Neural cell (in vitro differentiated cells): ENCODE data around the gene FGF8. TPM values are rescaled to one million over a fixed set of nuclear protein-coding genes. Genes with fewer than 3 reads are reported as not detected.
A peak's percentile ranks its signal among the peaks of the same experiment; 100 is the strongest.

Experiments used
- H2AFZ ChIP-seq: fragments of 200-600, 300-800 bp; sonication (generic), shearing (Covaris generic); 2 replicates; pipeline ENCODE4 v1.6.0; 2014; ENCODE audit warnings: low read depth, mild to moderate bottlenecking, antibody characterized with exemption, low read length, moderate library complexity
- H3F3A ChIP-seq: fragments of 200-600 bp; shearing (Covaris generic); 2 replicates; pipeline ENCODE4 v1.6.1; 2016; ENCODE audit warnings: mild to moderate bottlenecking, moderate library complexity, mixed read lengths, antibody characterized with exemption, low read length; ENCODE audit not compliant: insufficient read depth, poor library complexity, severe bottlenecking
- H3K27ac ChIP-seq: fragments of 200-600, 300-800 bp; sonication (generic), shearing (Covaris generic); 2 replicates; pipeline ENCODE4 v1.5.1; 2014; ENCODE audit warnings: mild to moderate bottlenecking, low read length, moderate library complexity
- H3K27me3 ChIP-seq: fragments of 300-800, 200-600 bp; sonication (generic), shearing (Covaris generic); 2 replicates; pipeline ENCODE4 v1.6.0; 2014; ENCODE audit warnings: mild to moderate bottlenecking, low read depth, low read length, moderate library complexity; ENCODE audit not compliant: insufficient read depth
- H3K36me3 ChIP-seq: fragments of 300-800, 200-600 bp; sonication (generic), shearing (Covaris generic); 2 replicates; pipeline ENCODE4 v1.5.1; 2014; ENCODE audit warnings: mild to moderate bottlenecking, antibody characterized with exemption, low read length, moderate library complexity; ENCODE audit not compliant: insufficient read depth
- H3K4me2 ChIP-seq: fragments of 300-800, 200-600 bp; sonication (generic), shearing (Covaris generic); 2 replicates; pipeline ENCODE4 v1.6.0; 2014; ENCODE audit warnings: mild to moderate bottlenecking, low read length
- H3K4me3 ChIP-seq: fragments of 300-800, 200-600 bp; sonication (generic), shearing (Covaris generic); 2 replicates; pipeline ENCODE4 v1.5.1; 2014; ENCODE audit warnings: mild to moderate bottlenecking, low read length, moderate library complexity
- H3K79me2 ChIP-seq: fragments of 200-600 bp; shearing (Covaris generic); replicated peaks from 2 replicates; pipeline ENCODE4 v1.6.0; 2014; ENCODE audit warnings: mild to moderate bottlenecking, low read length, moderate library complexity; ENCODE audit not compliant: insufficient read depth
- H3K9ac ChIP-seq: fragments of 300-800, 200-600 bp; sonication (generic), shearing (Covaris generic); 2 replicates; pipeline ENCODE4 v1.6.1; 2016; ENCODE audit warnings: mild to moderate bottlenecking, low read length, mixed read lengths
- H3K9me2 ChIP-seq: fragments of 200-600 bp; shearing (Covaris generic); 2 replicates; pipeline ENCODE4 v1.6.1; 2016; ENCODE audit warnings: mild to moderate bottlenecking, low read length, mixed read lengths; ENCODE audit not compliant: insufficient read depth
- H3K9me3 ChIP-seq: fragments of 200-600, 300-800 bp; sonication (generic), shearing (Covaris generic); 2 replicates; pipeline ENCODE4 v1.6.1; 2016; ENCODE audit warnings: mild to moderate bottlenecking, mixed run types, low read length, moderate library complexity, mixed read lengths
- H4K20me1 ChIP-seq: fragments of 200-600 bp; shearing (Covaris generic); 2 replicates; pipeline ENCODE4 v1.6.1; 2016; ENCODE audit warnings: mild to moderate bottlenecking, mixed run types; ENCODE audit not compliant: insufficient read depth
- CTCF ChIP-seq: fragments of 450-650 bp; IDR thresholded peaks from 2 replicates; pipeline ENCODE4 v1.5.1; 2014; ENCODE audit warnings: antibody characterized with exemption, mild to moderate bottlenecking, moderate library complexity; ENCODE audit not compliant: poor library complexity, severe bottlenecking
- EZH2 ChIP-seq: fragments of 200-600, 300-800 bp; shearing (Covaris generic), sonication (generic); IDR thresholded peaks from 2 replicates; pipeline ENCODE4 v1.6.1; 2014; ENCODE audit warnings: antibody characterized with exemption, low read length, borderline replicate concordance, mild to moderate bottlenecking; ENCODE audit not compliant: insufficient read depth, poor library complexity, severe bottlenecking
- MXI1 ChIP-seq: fragments of 450-650 bp; conservative IDR thresholded peaks from 2 replicates; pipeline ENCODE4 v1.6.1; 2014; ENCODE audit warnings: antibody characterized with exemption, mild to moderate bottlenecking; ENCODE audit not compliant: poor library complexity, severe bottlenecking
- POLR2AphosphoS5 ChIP-seq: IDR thresholded peaks from 2 replicates; pipeline ENCODE4 v1.6.1; 2012
- RAD21 ChIP-seq: fragments of 450-650 bp; conservative IDR thresholded peaks from 2 replicates; pipeline ENCODE4 v1.6.1; 2014; ENCODE audit warnings: antibody characterized with exemption, mild to moderate bottlenecking, moderate library complexity
- SMC3 ChIP-seq: fragments of 450-650 bp; conservative IDR thresholded peaks from 2 replicates; pipeline ENCODE4 v1.6.1; 2014; ENCODE audit warnings: antibody characterized with exemption, mild to moderate bottlenecking, moderate library complexity; ENCODE audit not compliant: poor library complexity
- TAF1 ChIP-seq: IDR thresholded peaks from 2 replicates; pipeline ENCODE4 v1.6.1; 2012; ENCODE audit warnings: low read depth
- polyA plus RNA-seq: library from polyadenylated mRNA; depleted of rRNA; stranded (reverse); fragments of >200 nt; gene quantifications from 2 replicates; pipeline ENCODE4 v1.2.3, GENCODE V29; 2014
- TF ChIP-seq, protein P1 (sequence below): IDR thresholded peaks from 2 replicates; pipeline ENCODE4 v1.6.1; 2012; ENCODE audit warnings: borderline replicate concordance

The FGF8 gene
- polyA plus RNA-seq, 1 donor from 2014 or later, result 6.0 TPM

DNA sequence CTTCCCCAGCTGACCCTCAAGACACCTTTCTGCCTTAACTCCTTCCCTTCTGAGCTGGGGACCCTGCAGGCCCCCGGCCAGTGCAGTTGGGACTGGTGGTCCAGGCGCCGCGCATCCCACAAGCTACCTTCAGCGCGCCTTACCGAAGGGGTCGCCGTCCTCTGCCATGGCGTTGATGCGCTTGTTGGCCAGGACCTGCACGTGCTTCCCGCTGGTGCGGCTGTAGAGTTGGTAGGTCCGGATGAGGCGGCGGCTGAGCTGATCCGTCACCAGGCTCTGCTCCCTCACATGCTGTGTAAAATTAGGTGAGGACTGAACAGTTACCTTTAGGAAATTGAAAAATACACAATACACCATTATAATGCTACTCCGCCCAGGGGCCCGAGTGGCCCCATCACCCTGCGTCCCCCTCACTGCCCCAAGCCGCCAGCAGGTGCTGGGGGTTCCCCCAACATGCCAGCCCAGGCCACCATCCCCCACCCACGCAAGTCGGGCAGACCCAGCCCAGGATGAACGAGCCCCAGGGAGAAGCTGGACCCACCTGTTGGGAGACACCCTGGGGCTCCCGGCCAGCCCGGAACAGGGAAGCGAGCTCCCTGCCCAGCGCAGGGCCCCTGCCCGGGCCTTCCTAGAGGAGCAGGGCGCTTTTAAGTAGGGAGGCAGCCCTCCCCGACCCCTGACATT, 1.2 kb downstream of the FGF8 start:
- no peak overlapping the region for H2AFZ ChIP-seq
- H3K9me3 ChIP-seq, result no peaks in the 10 kb centered on the region
- peaks cover 79% of the 10 kb centered on the region for H3K27me3 ChIP-seq
- no peak overlapping the region for H3K9ac ChIP-seq
- TF ChIP-seq CTCF, result no peak
- TF ChIP-seq MXI1, result no peak
- no peak for TF ChIP-seq EZH2
- no peak for TF ChIP-seq POLR2AphosphoS5
- TF ChIP-seq, protein P1, sequence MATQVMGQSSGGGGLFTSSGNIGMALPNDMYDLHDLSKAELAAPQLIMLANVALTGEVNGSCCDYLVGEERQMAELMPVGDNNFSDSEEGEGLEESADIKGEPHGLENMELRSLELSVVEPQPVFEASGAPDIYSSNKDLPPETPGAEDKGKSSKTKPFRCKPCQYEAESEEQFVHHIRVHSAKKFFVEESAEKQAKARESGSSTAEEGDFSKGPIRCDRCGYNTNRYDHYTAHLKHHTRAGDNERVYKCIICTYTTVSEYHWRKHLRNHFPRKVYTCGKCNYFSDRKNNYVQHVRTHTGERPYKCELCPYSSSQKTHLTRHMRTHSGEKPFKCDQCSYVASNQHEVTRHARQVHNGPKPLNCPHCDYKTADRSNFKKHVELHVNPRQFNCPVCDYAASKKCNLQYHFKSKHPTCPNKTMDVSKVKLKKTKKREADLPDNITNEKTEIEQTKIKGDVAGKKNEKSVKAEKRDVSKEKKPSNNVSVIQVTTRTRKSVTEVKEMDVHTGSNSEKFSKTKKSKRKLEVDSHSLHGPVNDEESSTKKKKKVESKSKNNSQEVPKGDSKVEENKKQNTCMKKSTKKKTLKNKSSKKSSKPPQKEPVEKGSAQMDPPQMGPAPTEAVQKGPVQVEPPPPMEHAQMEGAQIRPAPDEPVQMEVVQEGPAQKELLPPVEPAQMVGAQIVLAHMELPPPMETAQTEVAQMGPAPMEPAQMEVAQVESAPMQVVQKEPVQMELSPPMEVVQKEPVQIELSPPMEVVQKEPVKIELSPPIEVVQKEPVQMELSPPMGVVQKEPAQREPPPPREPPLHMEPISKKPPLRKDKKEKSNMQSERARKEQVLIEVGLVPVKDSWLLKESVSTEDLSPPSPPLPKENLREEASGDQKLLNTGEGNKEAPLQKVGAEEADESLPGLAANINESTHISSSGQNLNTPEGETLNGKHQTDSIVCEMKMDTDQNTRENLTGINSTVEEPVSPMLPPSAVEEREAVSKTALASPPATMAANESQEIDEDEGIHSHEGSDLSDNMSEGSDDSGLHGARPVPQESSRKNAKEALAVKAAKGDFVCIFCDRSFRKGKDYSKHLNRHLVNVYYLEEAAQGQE, result no peak
- no peak for TF ChIP-seq SMC3
- no peak for TF ChIP-seq TAF1
- no peaks in the 10 kb centered on the region for H4K20me1 ChIP-seq
- H3K4me2 ChIP-seq, result no peak overlapping the region
- peak overlapping the region; percentile 63 for H3K4me3 ChIP-seq
- no peaks in the 10 kb centered on the region for H3K79me2 ChIP-seq
- H3K27ac ChIP-seq, result no peak overlapping the region
- H3K36me3 ChIP-seq, result no peaks in the 10 kb centered on the region
- no peaks in the 10 kb centered on the region for H3F3A ChIP-seq
- no peaks in the 10 kb centered on the region for H3K9me2 ChIP-seq

- peaks cover 72% of the 10 kb centered on the region for H3K27me3 ChIP-seq
- TF ChIP-seq EZH2, result no peak
- no peak for TF ChIP-seq CTCF
- no peak for TF ChIP-seq TAF1
- no peak for TF ChIP-seq MXI1
- TF ChIP-seq SMC3, result no peak
- TF ChIP-seq RAD21, result no peak
- TF ChIP-seq POLR2AphosphoS5, result no peak
- TF ChIP-seq, protein P1, result no peak
- H2AFZ ChIP-seq, result no peak overlapping the region
Measured at GRCh38 chr10:101773923-101774588, 1.9 kb downstream of the FGF8 start.

More at GRCh38 chr10:101773923-101774588, 1.9 kb downstream of the FGF8 start:
- no peak overlapping the region for H3K4me2 ChIP-seq
- H4K20me1 ChIP-seq, result no peaks in the 10 kb centered on the region
- no peaks in the 10 kb centered on the region for H3K79me2 ChIP-seq
- H3K36me3 ChIP-seq, result no peaks in the 10 kb centered on the region
- no peak overlapping the region for H3K27ac ChIP-seq
- H3K4me3 ChIP-seq, result no peak overlapping the region
- H3F3A ChIP-seq, result no peaks in the 10 kb centered on the region
- no peaks in the 10 kb centered on the region for H3K9me2 ChIP-seq
- no peaks in the 10 kb centered on the region for H3K9me3 ChIP-seq
- no peak overlapping the region for H3K9ac ChIP-seq
